Lower lobe of right lung (tissue), 2 donors: ENCODE data around the gene WLS. TPM values are rescaled to one million over a fixed set of nuclear protein-coding genes. Genes with fewer than 3 reads are reported as not detected.

Source experiments
- ATAC-seq, 2 donors: fragments of 200-7000 bp; cut with Tn5 transposase; one replicate each; pipeline ENCODE4 v1.9.1; 2020 to 2022; ENCODE audit warnings: mild to moderate bottlenecking in 2 of 2, moderate library complexity in 2 of 2
- DNase-seq: peaks from one replicate; pipeline ENCODE4 v3.0.0-alpha.2; 2020
- H3K27ac ChIP-seq: fragments of 200-600 bp; one replicate; pipeline ENCODE4 v1.8.0; 2022
- H3K27me3 ChIP-seq: fragments of 200-600 bp; one replicate; pipeline ENCODE4 v1.8.0; 2022; ENCODE audit warnings: low read depth
- H3K36me3 ChIP-seq: fragments of 200-600 bp; one replicate; pipeline ENCODE4 v1.8.0; 2022; ENCODE audit warnings: mild to moderate bottlenecking
- H3K4me1 ChIP-seq: fragments of 200-600 bp; one replicate; pipeline ENCODE4 v1.8.0; 2022
- H3K4me3 ChIP-seq: fragments of 200-600 bp; one replicate; pipeline ENCODE4 v1.8.0; 2022; ENCODE audit warnings: mild to moderate bottlenecking
- H3K9me3 ChIP-seq: fragments of 200-600 bp; one replicate; pipeline ENCODE4 v1.8.0; 2022
- intact Hi-C: fragments of 100-400 bp; cut with DNase I; formaldehyde crosslinking; loops from one replicate; pipeline ENCODE4 v1.11.0; 2022
- total RNA-seq: library from RNA; stranded (reverse); fragmentation: NEBNext Ultra II Directional; extraction: Animal tissue kit (Norgen Biotek cat#: 25700); gene quantifications from one replicate; pipeline ENCODE4 v1.2.1, GENCODE V29; 2021
- TF ChIP-seq, protein P1 (sequence below): fragments of 200-600 bp; IDR thresholded peaks from one replicate; pipeline ENCODE4 v1.8.0; 2022; ENCODE audit warnings: antibody characterized with exemption, mild to moderate bottlenecking
- donor health status: DM: no; HTN: yes; CAD: no; lungs with severe emphysema.

Gene WLS
- total RNA-seq, 1 donor from 2014 or later = 85.2 TPM

DNA sequence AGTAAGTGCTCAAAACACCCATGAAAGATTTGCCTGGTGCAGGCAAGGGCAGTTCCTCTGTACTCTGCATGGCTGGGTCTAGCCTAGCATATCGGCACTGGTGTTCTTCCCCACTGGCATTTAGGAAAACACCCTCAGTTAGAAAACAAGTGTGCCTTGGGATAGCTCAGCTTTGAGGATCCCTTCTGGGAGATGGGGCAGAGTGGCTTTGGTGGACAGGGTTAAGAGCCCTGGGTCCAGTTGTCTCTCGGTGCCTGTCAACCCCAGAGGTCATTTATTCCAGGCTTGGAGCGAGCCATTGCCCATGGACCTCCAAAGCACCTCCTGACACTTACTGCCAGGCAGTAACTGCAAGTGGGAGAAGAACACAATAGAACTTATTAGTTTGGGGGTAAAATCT is 101.1 kb downstream of the WLS start:
- ATAC-seq = no peak
- peaks cover 58% of the 10 kb centered on the region for H3K36me3 ChIP-seq
- H3K27me3 ChIP-seq = no peaks in the 10 kb centered on the region
- intact Hi-C loops = no loop called here
- no peak for DNase-seq
- TF ChIP-seq, protein P1, sequence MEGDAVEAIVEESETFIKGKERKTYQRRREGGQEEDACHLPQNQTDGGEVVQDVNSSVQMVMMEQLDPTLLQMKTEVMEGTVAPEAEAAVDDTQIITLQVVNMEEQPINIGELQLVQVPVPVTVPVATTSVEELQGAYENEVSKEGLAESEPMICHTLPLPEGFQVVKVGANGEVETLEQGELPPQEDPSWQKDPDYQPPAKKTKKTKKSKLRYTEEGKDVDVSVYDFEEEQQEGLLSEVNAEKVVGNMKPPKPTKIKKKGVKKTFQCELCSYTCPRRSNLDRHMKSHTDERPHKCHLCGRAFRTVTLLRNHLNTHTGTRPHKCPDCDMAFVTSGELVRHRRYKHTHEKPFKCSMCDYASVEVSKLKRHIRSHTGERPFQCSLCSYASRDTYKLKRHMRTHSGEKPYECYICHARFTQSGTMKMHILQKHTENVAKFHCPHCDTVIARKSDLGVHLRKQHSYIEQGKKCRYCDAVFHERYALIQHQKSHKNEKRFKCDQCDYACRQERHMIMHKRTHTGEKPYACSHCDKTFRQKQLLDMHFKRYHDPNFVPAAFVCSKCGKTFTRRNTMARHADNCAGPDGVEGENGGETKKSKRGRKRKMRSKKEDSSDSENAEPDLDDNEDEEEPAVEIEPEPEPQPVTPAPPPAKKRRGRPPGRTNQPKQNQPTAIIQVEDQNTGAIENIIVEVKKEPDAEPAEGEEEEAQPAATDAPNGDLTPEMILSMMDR = no peak
- no peaks in the 10 kb centered on the region for H3K4me1 ChIP-seq
- no peaks in the 10 kb centered on the region for H3K9me3 ChIP-seq
- H3K27ac ChIP-seq = no peak overlapping the region
- H3K4me3 ChIP-seq = no peak overlapping the region

GRCh38 chr1:68129536-68130250 is 102.6 kb downstream of the WLS start:
- no peaks in the 10 kb centered on the region for H3K27me3 ChIP-seq
- intact Hi-C loops = no loop called here
- ATAC-seq (no peak), DNase-seq (no peak)
- H3K4me3 ChIP-seq = no peak overlapping the region
- H3K9me3 ChIP-seq = no peaks in the 10 kb centered on the region
- peaks cover 67% of the 10 kb centered on the region for H3K36me3 ChIP-seq
- H3K27ac ChIP-seq = no peak overlapping the region
- no peaks in the 10 kb centered on the region for H3K4me1 ChIP-seq
- TF ChIP-seq, protein P1 = no peak

- intact Hi-C loops = no loop called here
- ATAC-seq (no peak), DNase-seq (no peak)
- Histone ChIP-seq H3K27me3 (no peaks in the 10 kb centered on the region), H3K4me1 (no peaks in the 10 kb centered on the region), H3K9me3 (no peaks in the 10 kb centered on the region), H3K4me3 (no peak overlapping the region), H3K36me3 (peaks cover 74% of the 10 kb centered on the region), H3K27ac (no peak overlapping the region)
- TF ChIP-seq, protein P1 = no peak
Observed at GRCh38 chr1:68128820-68129219, 103.5 kb downstream of the WLS start.

DNA sequence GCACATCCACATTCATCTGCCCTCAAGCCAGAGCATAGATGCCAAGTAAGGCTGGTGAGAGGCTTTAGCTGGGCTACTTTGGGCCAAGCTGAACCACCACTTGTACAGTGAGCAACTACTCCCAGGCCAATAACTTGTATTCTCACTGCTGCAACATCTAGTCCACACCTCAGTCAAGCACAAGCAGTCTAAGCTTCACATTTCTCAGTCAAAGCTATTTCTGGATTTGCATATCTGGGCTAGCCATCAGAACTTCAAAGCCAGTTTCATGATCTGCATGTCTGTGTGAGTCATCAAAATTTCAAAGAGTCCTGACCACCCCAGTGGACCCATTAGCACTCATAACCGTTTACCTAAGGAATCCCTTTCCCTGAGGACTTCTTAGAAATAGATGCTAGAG is 104.2 kb downstream of the WLS start:
- H3K9me3 ChIP-seq = no peaks in the 10 kb centered on the region
- no peak overlapping the region for H3K27ac ChIP-seq
- peaks cover 67% of the 10 kb centered on the region for H3K36me3 ChIP-seq
- H3K4me3 ChIP-seq = no peak overlapping the region
- DNase-seq = no peak
- ATAC-seq = no peak
- intact Hi-C loops = no loop called here
- TF ChIP-seq, protein P1 = no peak
- H3K4me1 ChIP-seq = no peaks in the 10 kb centered on the region
- H3K27me3 ChIP-seq = no peaks in the 10 kb centered on the region

GRCh38 chr1:68121536-68121935 is 110.8 kb downstream of the WLS start:
- Histone ChIP-seq H3K4me3 (no peak overlapping the region), H3K27me3 (no peaks in the 10 kb centered on the region), H3K27ac (no peak overlapping the region), H3K4me1 (no peaks in the 10 kb centered on the region), H3K36me3 (peaks cover 24% of the 10 kb centered on the region), H3K9me3 (no peaks in the 10 kb centered on the region)
- no peak for DNase-seq
- intact Hi-C loops = no loop called here
- TF ChIP-seq, protein P1 = no peak
- ATAC-seq = no peak
